ENCODE measurements around the gene RGL2.

- TF ChIP-seq, protein P1, sequence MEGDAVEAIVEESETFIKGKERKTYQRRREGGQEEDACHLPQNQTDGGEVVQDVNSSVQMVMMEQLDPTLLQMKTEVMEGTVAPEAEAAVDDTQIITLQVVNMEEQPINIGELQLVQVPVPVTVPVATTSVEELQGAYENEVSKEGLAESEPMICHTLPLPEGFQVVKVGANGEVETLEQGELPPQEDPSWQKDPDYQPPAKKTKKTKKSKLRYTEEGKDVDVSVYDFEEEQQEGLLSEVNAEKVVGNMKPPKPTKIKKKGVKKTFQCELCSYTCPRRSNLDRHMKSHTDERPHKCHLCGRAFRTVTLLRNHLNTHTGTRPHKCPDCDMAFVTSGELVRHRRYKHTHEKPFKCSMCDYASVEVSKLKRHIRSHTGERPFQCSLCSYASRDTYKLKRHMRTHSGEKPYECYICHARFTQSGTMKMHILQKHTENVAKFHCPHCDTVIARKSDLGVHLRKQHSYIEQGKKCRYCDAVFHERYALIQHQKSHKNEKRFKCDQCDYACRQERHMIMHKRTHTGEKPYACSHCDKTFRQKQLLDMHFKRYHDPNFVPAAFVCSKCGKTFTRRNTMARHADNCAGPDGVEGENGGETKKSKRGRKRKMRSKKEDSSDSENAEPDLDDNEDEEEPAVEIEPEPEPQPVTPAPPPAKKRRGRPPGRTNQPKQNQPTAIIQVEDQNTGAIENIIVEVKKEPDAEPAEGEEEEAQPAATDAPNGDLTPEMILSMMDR (IDR thresholded peaks at IDR 0.05): no peak
- TF ChIP-seq POLR2A (IDR thresholded peaks at IDR 0.05): no peak
These were observed 5.6 kb downstream of the RGL2 start for GRCh38 chr6:33292996-33293682.

Data from lower leg skin (tissue), 3 donors.